SK-N-MC (cell line): Measurements from ENCODE around the gene GPNMB.

ENCODE experiments used
- DNase-seq: peaks from one replicate; pipeline ENCODE4 v3.0.0-alpha.2; 2011; ENCODE audit warnings: low read depth, low spot score
- H3K27ac ChIP-seq: fragments of 200-600 bp; sonication (generic); 2 replicates; pipeline ENCODE4 v1.5.1; 2016; ENCODE audit warnings: mixed run types
- H3K36me3 ChIP-seq: fragments of 200-600 bp; sonication (generic); 2 replicates; pipeline ENCODE4 v1.6.1; 2017; ENCODE audit warnings: antibody characterized with exemption, low read length, mixed read lengths; ENCODE audit not compliant: insufficient read depth
- H3K4me3 ChIP-seq: fragments of 200-600 bp; sonication (generic); 2 replicates; pipeline ENCODE4 v1.5.1; 2016
- H3K9ac ChIP-seq: fragments of 200-600 bp; sonication (generic); 2 replicates; pipeline ENCODE4 v1.8.0; 2017; ENCODE audit warnings: mixed run types, mixed read lengths; ENCODE audit not compliant: insufficient read length
- H3K9me3 ChIP-seq: fragments of 200-600 bp; sonication (generic); 2 replicates; pipeline ENCODE4 v1.6.1; 2017; ENCODE audit warnings: low read depth, mild to moderate bottlenecking, antibody characterized with exemption, low read length, moderate library complexity, mixed read lengths
- EZH2 ChIP-seq: fragments of 200-600 bp; sonication (generic); IDR thresholded peaks from one replicate; pipeline ENCODE4 v1.6.1; 2017; ENCODE audit warnings: antibody characterized with exemption
- FOXP2 ChIP-seq: optimal IDR thresholded peaks from 2 replicates; pipeline ENCODE3; 2011; ENCODE audit warnings: mild to moderate bottlenecking, moderate library complexity; ENCODE audit not compliant: insufficient read depth; ENCODE audit errors: extremely low read length, control extremely low read depth
- POLR2AphosphoS5 ChIP-seq: IDR thresholded peaks from 2 replicates; pipeline ENCODE4 v1.6.1; 2012; ENCODE audit warnings: mild to moderate bottlenecking, low read depth, low read length, borderline replicate concordance

Gene GPNMB

GRCh38 chr7:23235813-23236221 is 10.8 kb upstream of the GPNMB start:
- H3K4me3 ChIP-seq: no peak overlapping the region
- no peak overlapping the region for H3K27ac ChIP-seq
- H3K9ac ChIP-seq: no peak overlapping the region
- no peak for TF ChIP-seq EZH2
- TF ChIP-seq FOXP2: no peak
- TF ChIP-seq POLR2AphosphoS5: no peak
- DNase-seq: no peak
- H3K9me3 ChIP-seq: no peaks in the 10 kb centered on the region
- no peaks in the 10 kb centered on the region for H3K36me3 ChIP-seq

GRCh38 chr7:23237000-23237399 is 9.6 kb upstream of the GPNMB start:
- no peaks in the 10 kb centered on the region for H3K9me3 ChIP-seq
- H3K27ac ChIP-seq: no peak overlapping the region
- DNase-seq: no peak
- no peak overlapping the region for H3K4me3 ChIP-seq
- H3K36me3 ChIP-seq: no peaks in the 10 kb centered on the region
- no peak for TF ChIP-seq POLR2AphosphoS5
- TF ChIP-seq FOXP2: no peak
- TF ChIP-seq EZH2: no peak
- no peak overlapping the region for H3K9ac ChIP-seq

- DNase-seq: no peak
- no peaks in the 10 kb centered on the region for H3K9me3 ChIP-seq
- no peak overlapping the region for H3K4me3 ChIP-seq
- no peak for TF ChIP-seq EZH2
- TF ChIP-seq FOXP2: no peak
- TF ChIP-seq POLR2AphosphoS5: no peak
- H3K9ac ChIP-seq: no peak overlapping the region
- no peaks in the 10 kb centered on the region for H3K36me3 ChIP-seq
- no peak overlapping the region for H3K27ac ChIP-seq
Observed at GRCh38 chr7:23238983-23239652, 7.5 kb upstream of the GPNMB start.

- no peaks in the 10 kb centered on the region for H3K36me3 ChIP-seq
- no peak overlapping the region for H3K9ac ChIP-seq
- no peaks in the 10 kb centered on the region for H3K9me3 ChIP-seq
- H3K4me3 ChIP-seq: no peak overlapping the region
- DNase-seq: no peak
- TF ChIP-seq FOXP2 (no peak), POLR2AphosphoS5 (no peak)
- H3K27ac ChIP-seq: no peak overlapping the region
Observed at GRCh38 chr7:23239698-23240097, 6.9 kb upstream of the GPNMB start.

GRCh38 chr7:23242321-23242720 is 4.3 kb upstream of the GPNMB start:
- Histone ChIP-seq H3K36me3 (no peaks in the 10 kb centered on the region), H3K27ac (no peak overlapping the region)
- no peak for DNase-seq

GRCh38 chr7:23242935-23243334 is 3.6 kb upstream of the GPNMB start:
- no peaks in the 10 kb centered on the region for H3K9me3 ChIP-seq
- H3K9ac ChIP-seq: no peak overlapping the region
- DNase-seq: no peak
- no peak overlapping the region for H3K27ac ChIP-seq
- no peaks in the 10 kb centered on the region for H3K36me3 ChIP-seq
- H3K4me3 ChIP-seq: no peak overlapping the region
- TF ChIP-seq FOXP2 (no peak), EZH2 (no peak), POLR2AphosphoS5 (no peak)

More at GRCh38 chr7:23242321-23242720, 4.3 kb upstream of the GPNMB start:
- Histone ChIP-seq H3K4me3 (no peak overlapping the region), H3K9ac (no peak overlapping the region), H3K9me3 (no peaks in the 10 kb centered on the region)
- no peak for TF ChIP-seq EZH2
- TF ChIP-seq POLR2AphosphoS5: no peak
- TF ChIP-seq FOXP2: no peak

- Histone ChIP-seq H3K9me3 (no peaks in the 10 kb centered on the region), H3K36me3 (no peaks in the 10 kb centered on the region), H3K4me3 (peak overlapping the region; percentile 29; the same call in 1 of the 2 replicates), H3K9ac (no peak overlapping the region), H3K27ac (no peak overlapping the region)
- TF ChIP-seq EZH2: no peak
- TF ChIP-seq FOXP2: no peak
- no peak for TF ChIP-seq POLR2AphosphoS5
- no peak for DNase-seq
Observed at GRCh38 chr7:23247046-23247602, 549 bp downstream of the GPNMB start.

GRCh38 chr7:23247603-23248335 is 1.2 kb downstream of the GPNMB start:
- Histone ChIP-seq H3K4me3 (no peak overlapping the region), H3K9ac (no peak overlapping the region), H3K36me3 (no peaks in the 10 kb centered on the region), H3K27ac (no peak overlapping the region), H3K9me3 (no peaks in the 10 kb centered on the region)
- no peak for TF ChIP-seq FOXP2
- no peak for TF ChIP-seq EZH2
- no peak for TF ChIP-seq POLR2AphosphoS5
- DNase-seq: no peak
